ENCODE data around the gene PDE4B.

PDE4B gene

GRCh38 chr1:66176012-66176715 lies 383.5 kb downstream of the PDE4B start:
- no peak overlapping the region for H3K4me3 ChIP-seq (ENCODE audit: low read length)
- no peaks in the 10 kb centered on the region for H3K4me1 ChIP-seq (ENCODE audit: low read length)
- H3K27me3 ChIP-seq (ENCODE audit: low read depth, low read length), result no peaks in the 10 kb centered on the region
- no peaks in the 10 kb centered on the region for H3K9me3 ChIP-seq (ENCODE audit: insufficient read depth, low read length)
- H3K27ac ChIP-seq (ENCODE audit: low read length), result no peak overlapping the region
- H3K9ac ChIP-seq (ENCODE audit: low read length), result no peak overlapping the region
- no peaks in the 10 kb centered on the region for H3K79me2 ChIP-seq (ENCODE audit: low read length)
- H2AFZ ChIP-seq (ENCODE audit: low read depth, low read length), result no peak overlapping the region
- H3K36me3 ChIP-seq (replicated peaks; ENCODE audit: low read depth, low read length), result no peaks in the 10 kb centered on the region
- no peak overlapping the region for H3K4me2 ChIP-seq (ENCODE audit: low read length)
- TF ChIP-seq, protein P1, sequence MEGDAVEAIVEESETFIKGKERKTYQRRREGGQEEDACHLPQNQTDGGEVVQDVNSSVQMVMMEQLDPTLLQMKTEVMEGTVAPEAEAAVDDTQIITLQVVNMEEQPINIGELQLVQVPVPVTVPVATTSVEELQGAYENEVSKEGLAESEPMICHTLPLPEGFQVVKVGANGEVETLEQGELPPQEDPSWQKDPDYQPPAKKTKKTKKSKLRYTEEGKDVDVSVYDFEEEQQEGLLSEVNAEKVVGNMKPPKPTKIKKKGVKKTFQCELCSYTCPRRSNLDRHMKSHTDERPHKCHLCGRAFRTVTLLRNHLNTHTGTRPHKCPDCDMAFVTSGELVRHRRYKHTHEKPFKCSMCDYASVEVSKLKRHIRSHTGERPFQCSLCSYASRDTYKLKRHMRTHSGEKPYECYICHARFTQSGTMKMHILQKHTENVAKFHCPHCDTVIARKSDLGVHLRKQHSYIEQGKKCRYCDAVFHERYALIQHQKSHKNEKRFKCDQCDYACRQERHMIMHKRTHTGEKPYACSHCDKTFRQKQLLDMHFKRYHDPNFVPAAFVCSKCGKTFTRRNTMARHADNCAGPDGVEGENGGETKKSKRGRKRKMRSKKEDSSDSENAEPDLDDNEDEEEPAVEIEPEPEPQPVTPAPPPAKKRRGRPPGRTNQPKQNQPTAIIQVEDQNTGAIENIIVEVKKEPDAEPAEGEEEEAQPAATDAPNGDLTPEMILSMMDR (IDR thresholded peaks at IDR 0.05; ENCODE audit: low read depth, low read length), result no peak
- no peak for TF ChIP-seq EZH2phosphoT487 (IDR thresholded peaks at IDR 0.05; ENCODE audit: low read depth)
- no peaks in the 10 kb centered on the region for H4K20me1 ChIP-seq (ENCODE audit: insufficient read depth, low read length)

- Histone ChIP-seq H3K4me3 (ENCODE audit: low read length) (no peak overlapping the region), H3K4me2 (ENCODE audit: low read length) (no peak overlapping the region), H4K20me1 (ENCODE audit: insufficient read depth, low read length) (no peaks in the 10 kb centered on the region), H2AFZ (ENCODE audit: low read depth, low read length) (no peak overlapping the region), H3K36me3 (replicated peaks; ENCODE audit: low read depth, low read length) (no peaks in the 10 kb centered on the region), H3K9me3 (ENCODE audit: insufficient read depth, low read length) (no peaks in the 10 kb centered on the region), H3K4me1 (ENCODE audit: low read length) (no peaks in the 10 kb centered on the region), H3K27ac (ENCODE audit: low read length) (no peak overlapping the region), H3K79me2 (ENCODE audit: low read length) (no peaks in the 10 kb centered on the region), H3K9ac (ENCODE audit: low read length) (no peak overlapping the region), H3K27me3 (ENCODE audit: low read depth, low read length) (no peaks in the 10 kb centered on the region)
- TF ChIP-seq, protein P1 (IDR thresholded peaks at IDR 0.05; ENCODE audit: low read depth, low read length), result no peak
- no peak for TF ChIP-seq EZH2phosphoT487 (IDR thresholded peaks at IDR 0.05; ENCODE audit: low read depth)
Measured at GRCh38 chr1:66176832-66177231, 384.1 kb downstream of the PDE4B start.

DNA sequence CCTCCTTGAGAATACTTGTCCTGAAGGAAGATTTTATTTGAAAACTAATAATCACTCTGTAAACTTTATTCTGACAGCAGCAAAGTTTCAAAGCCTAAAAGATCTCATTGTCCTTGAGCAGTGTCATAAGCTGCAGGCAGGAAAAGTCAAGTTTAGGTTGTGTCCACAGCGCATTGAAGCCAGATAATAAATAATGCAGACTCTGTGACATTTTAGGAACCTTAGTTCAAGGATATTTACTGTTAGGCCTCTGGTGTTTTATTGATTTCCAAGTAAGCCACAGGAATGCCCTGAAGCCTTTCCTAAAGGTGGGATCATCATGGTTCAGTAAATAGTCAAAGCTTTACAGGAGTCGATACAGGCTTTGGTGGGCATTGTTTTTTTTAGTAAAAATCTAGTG lies 384.8 kb downstream of the PDE4B start:
- no peaks in the 10 kb centered on the region for H3K36me3 ChIP-seq (replicated peaks; ENCODE audit: low read depth, low read length)
- TF ChIP-seq, protein P1 (IDR thresholded peaks at IDR 0.05; ENCODE audit: low read depth, low read length), result no peak
- TF ChIP-seq EZH2phosphoT487 (IDR thresholded peaks at IDR 0.05; ENCODE audit: low read depth), result no peak
- H3K27me3 ChIP-seq (ENCODE audit: low read depth, low read length), result no peaks in the 10 kb centered on the region
- H3K4me3 ChIP-seq (ENCODE audit: low read length), result no peak overlapping the region
- no peak overlapping the region for H2AFZ ChIP-seq (ENCODE audit: low read depth, low read length)
- no peak overlapping the region for H3K4me2 ChIP-seq (ENCODE audit: low read length)
- no peaks in the 10 kb centered on the region for H4K20me1 ChIP-seq (ENCODE audit: insufficient read depth, low read length)
- H3K9ac ChIP-seq (ENCODE audit: low read length), result no peak overlapping the region
- H3K27ac ChIP-seq (ENCODE audit: low read length), result no peak overlapping the region
- no peaks in the 10 kb centered on the region for H3K4me1 ChIP-seq (ENCODE audit: low read length)
- no peaks in the 10 kb centered on the region for H3K79me2 ChIP-seq (ENCODE audit: low read length)
- H3K9me3 ChIP-seq (ENCODE audit: insufficient read depth, low read length), result no peaks in the 10 kb centered on the region

- H3K27ac ChIP-seq (ENCODE audit: low read length), result no peak overlapping the region
- no peaks in the 10 kb centered on the region for H3K79me2 ChIP-seq (ENCODE audit: low read length)
- H2AFZ ChIP-seq (ENCODE audit: low read depth, low read length), result no peak overlapping the region
- H3K9me3 ChIP-seq (ENCODE audit: insufficient read depth, low read length), result no peaks in the 10 kb centered on the region
- H3K36me3 ChIP-seq (replicated peaks; ENCODE audit: low read depth, low read length), result no peaks in the 10 kb centered on the region
- no peaks in the 10 kb centered on the region for H3K4me1 ChIP-seq (ENCODE audit: low read length)
- no peak overlapping the region for H3K4me2 ChIP-seq (ENCODE audit: low read length)
- no peak overlapping the region for H3K9ac ChIP-seq (ENCODE audit: low read length)
- no peak for TF ChIP-seq EZH2phosphoT487 (IDR thresholded peaks at IDR 0.05; ENCODE audit: low read depth)
- TF ChIP-seq, protein P1 (IDR thresholded peaks at IDR 0.05; ENCODE audit: low read depth, low read length), result no peak
- no peaks in the 10 kb centered on the region for H4K20me1 ChIP-seq (ENCODE audit: insufficient read depth, low read length)
- H3K27me3 ChIP-seq (ENCODE audit: low read depth, low read length), result no peaks in the 10 kb centered on the region
- H3K4me3 ChIP-seq (ENCODE audit: low read length), result no peak overlapping the region
Measured at GRCh38 chr1:66182026-66182425, 389.3 kb downstream of the PDE4B start.
